ENCODE measurements around the gene BMF. TPM values are rescaled to one million over a fixed set of nuclear protein-coding genes. Genes with fewer than 3 reads are reported as not detected.

The BMF gene
- total RNA-seq, 2 donors from 2014 or later, result 13.1 to 32.5 TPM

DNA sequence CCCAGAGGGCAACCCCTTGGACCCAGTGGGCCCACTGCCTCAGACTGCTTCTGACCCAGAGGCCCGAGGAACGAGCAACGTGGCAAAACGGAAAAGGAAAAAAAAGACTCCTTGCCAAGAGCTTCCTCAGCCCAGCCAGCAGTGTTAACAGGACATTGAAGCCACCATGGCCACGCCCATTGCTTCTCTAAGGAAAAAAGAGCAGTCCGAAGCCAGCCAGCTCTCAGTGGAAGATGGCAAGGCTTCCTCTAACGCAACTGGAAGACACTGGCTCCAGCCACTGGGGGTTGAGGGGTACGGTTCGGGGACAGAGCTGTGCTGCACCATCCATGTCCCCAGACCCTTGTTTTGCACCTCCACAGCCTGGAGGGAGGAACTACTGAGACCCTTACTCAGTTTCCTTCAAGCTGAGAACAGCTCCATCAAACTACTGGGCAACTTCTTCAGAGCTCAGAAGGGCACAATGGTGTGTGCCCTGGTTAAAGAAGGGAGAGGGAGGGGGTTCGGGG lies 10.7 kb downstream of the BMF start:
- peak overlapping the region; percentile 44 for H3K4me3 ChIP-seq
- no peaks in the 10 kb centered on the region for H3K9me3 ChIP-seq
- H3K4me1 ChIP-seq (ENCODE audit: control insufficient read depth in 1 of 2, low read depth in 2 of 2), result peaks cover 62 to 85% of the 10 kb centered on the region in 2 donors
- H3K27ac ChIP-seq, result peak overlapping the region; percentile 88 to 95
- no peaks in the 10 kb centered on the region for H3K36me3 ChIP-seq
- H3K27me3 ChIP-seq (replicated peaks; ENCODE audit: insufficient read depth), result no peaks in the 10 kb centered on the region
- DNase-seq (ENCODE audit: low spot score), result no peak
- TF ChIP-seq CTCF (IDR thresholded peaks at IDR 0.05), result no peak
- ATAC-seq (ENCODE audit: insufficient number of reproducible peaks, low FRiP score, low read depth), result no peak

DNA sequence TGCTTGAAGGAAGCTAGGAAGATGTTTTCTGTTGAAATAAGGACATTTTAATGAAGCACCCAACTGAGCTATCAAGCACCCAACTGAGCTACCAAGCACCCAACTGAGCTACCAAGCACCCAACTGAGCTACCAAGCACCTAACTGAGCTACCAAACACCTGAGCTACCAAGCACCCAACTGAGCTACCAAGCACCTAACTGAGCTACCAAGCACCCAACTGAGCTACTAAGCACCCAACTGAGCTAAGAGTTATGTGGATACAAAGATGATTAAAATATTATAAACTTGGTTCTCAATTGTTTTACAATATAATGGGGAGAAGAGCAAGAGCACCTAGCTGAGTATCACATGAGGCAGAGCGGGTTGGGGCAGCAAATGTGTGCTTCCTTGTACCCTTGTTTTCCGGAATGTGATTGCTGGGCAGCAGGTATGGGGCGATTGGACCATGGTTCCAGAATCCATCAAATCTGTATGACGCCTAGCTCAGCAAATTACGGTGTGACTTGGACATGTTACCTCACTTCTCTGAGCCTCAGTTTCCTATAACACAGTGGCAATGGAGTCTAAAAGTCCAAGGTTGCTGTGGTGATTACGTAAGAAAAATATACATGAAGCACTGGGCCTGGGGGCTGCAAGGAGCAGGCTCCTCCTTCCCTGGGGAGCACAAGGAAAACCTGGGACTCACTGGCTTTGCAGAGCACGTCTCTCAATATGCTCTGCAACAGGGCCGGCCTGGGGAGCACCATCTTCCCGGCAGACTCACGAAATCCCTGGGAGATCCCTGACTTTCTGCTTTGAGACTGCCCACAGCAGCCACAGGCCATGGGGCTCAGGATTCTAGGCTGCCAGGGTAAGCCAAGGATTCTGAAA lies 11.3 kb downstream of the BMF start:
- H3K4me1 ChIP-seq (ENCODE audit: control insufficient read depth in 1 of 2, low read depth in 2 of 2), result peaks cover 61 to 85% of the 10 kb centered on the region in 2 donors
- H3K27ac ChIP-seq, result peak overlapping the region; percentile 88 to 95
- no peak overlapping the region for H3K4me3 ChIP-seq
- ATAC-seq (ENCODE audit: insufficient number of reproducible peaks, low FRiP score, low read depth) (no peak), DNase-seq (ENCODE audit: low spot score) (no peak)
- H3K27me3 ChIP-seq (replicated peaks; ENCODE audit: insufficient read depth), result no peaks in the 10 kb centered on the region
- H3K9me3 ChIP-seq, result no peaks in the 10 kb centered on the region
- no peaks in the 10 kb centered on the region for H3K36me3 ChIP-seq
- no peak for TF ChIP-seq CTCF (IDR thresholded peaks at IDR 0.05)

- Histone ChIP-seq H3K36me3 (no peaks in the 10 kb centered on the region), H3K27ac (peak overlapping the region; percentile 9 to 95), H3K4me1 (ENCODE audit: control insufficient read depth in 1 of 2, low read depth in 2 of 2) (peaks cover 59 to 85% of the 10 kb centered on the region in 2 donors), H3K4me3 (no peak overlapping the region), H3K9me3 (no peaks in the 10 kb centered on the region), H3K27me3 (replicated peaks; ENCODE audit: insufficient read depth) (no peaks in the 10 kb centered on the region)
- DNase-seq (ENCODE audit: low spot score) (no peak), ATAC-seq (ENCODE audit: insufficient number of reproducible peaks, low FRiP score, low read depth) (no peak)
- no peak for TF ChIP-seq CTCF (IDR thresholded peaks at IDR 0.05)
Observed at GRCh38 chr15:40096094-40096891, 12.4 kb downstream of the BMF start.

DNA sequence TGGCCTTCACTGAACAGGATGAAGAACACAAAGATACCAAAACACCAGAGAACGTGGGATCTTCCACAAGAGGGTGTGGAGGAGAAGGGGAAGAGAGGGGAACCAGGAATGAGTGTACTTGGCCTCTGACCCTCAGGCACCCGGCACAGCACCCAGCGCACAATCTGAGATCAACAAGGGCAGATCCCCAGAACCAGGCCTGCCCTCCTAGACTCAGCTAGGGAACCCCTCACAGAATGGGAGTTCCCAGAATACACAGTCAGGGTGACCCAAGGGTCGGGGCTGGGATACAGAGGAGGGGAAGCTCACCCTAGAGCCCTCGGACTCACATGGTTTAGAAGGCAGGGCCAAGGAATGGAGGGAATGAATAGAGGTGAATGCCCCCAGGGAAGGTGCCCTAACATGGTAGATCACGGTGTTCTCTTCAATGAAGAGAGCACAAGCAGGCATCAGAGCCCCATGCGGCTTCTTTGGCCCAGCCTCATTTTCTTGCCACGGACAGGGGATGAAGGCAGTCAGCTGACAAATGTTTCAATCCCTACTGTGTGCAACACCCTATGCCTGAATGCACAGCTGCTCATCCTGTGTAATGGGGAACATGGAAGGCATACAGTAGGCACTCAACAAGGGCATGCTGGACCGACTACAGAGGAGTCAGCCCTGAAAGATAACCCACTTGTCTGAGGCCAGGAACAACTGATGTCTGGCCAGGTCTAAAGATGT lies 13.1 kb downstream of the BMF start:
- Histone ChIP-seq H3K36me3 (no peaks in the 10 kb centered on the region), H3K4me1 (ENCODE audit: control insufficient read depth in 1 of 2, low read depth in 2 of 2) (peaks cover 53 to 85% of the 10 kb centered on the region in 2 donors), H3K27me3 (replicated peaks; ENCODE audit: insufficient read depth) (no peaks in the 10 kb centered on the region), H3K4me3 (no peak overlapping the region), H3K9me3 (no peaks in the 10 kb centered on the region), H3K27ac (peak overlapping the region; percentile 9 to 40)
- ATAC-seq (ENCODE audit: insufficient number of reproducible peaks, low FRiP score, low read depth), result no peak
- no peak for TF ChIP-seq CTCF (IDR thresholded peaks at IDR 0.05)
- DNase-seq (ENCODE audit: low spot score), result no peak

Measured in thoracic aorta (tissue), 2 donors.